GM20000 (cell line): ENCODE measurements around the gene EVA1C.
"Not testable (repeated sequence)": the region's sequence is repeated elsewhere in the genome, so short reads cannot be mapped to it uniquely, and the experiment has no call there.

Source experiments
- DNase-seq: peaks from one replicate; pipeline ENCODE4 v3.0.0; 2012; ENCODE audit warnings: low spot score
- TF ChIP-seq, protein P1 (sequence below): IDR thresholded peaks from 2 replicates; pipeline ENCODE4 v1.5.1; 2012; ENCODE audit warnings: mild to moderate bottlenecking, control low read depth; ENCODE audit errors: extremely low read depth, missing control alignments

Gene EVA1C

DNA sequence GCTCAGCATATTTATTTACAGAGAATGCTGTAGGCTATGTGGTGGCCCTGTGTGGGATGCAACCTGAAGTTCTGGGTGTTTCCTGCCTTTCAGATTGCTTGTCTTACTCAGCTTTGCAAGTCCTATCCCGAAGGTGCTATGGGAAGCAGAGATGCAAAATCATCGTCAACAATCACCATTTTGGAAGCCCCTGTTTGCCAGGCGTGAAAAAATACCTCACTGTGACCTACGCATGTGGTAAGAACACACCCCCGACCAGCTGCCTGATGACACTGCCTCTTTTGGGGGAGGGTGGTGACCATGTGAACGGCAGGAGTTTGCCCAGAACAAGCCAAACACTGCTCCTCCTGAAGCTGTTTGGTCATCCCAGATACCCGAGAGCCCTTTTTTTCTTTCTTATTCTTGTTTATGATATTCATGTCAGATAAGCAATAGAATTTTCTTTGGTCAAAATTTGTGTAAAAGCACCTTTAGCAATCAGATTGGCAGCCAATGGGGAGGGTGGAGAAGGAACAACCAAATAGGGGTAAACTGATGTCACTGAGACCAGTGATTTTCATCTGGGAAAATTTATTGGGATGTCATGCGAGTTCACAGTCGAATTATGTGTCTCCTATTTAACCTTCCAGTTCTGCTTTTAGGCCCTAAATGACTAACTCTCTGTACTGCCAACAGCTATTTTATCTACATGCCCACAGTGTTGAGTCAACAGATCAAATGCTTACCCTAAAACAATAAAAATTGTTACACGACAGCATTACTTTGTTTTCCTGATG lies 82.6 kb downstream of the EVA1C start:
- no peak for DNase-seq
- TF ChIP-seq, protein P1, sequence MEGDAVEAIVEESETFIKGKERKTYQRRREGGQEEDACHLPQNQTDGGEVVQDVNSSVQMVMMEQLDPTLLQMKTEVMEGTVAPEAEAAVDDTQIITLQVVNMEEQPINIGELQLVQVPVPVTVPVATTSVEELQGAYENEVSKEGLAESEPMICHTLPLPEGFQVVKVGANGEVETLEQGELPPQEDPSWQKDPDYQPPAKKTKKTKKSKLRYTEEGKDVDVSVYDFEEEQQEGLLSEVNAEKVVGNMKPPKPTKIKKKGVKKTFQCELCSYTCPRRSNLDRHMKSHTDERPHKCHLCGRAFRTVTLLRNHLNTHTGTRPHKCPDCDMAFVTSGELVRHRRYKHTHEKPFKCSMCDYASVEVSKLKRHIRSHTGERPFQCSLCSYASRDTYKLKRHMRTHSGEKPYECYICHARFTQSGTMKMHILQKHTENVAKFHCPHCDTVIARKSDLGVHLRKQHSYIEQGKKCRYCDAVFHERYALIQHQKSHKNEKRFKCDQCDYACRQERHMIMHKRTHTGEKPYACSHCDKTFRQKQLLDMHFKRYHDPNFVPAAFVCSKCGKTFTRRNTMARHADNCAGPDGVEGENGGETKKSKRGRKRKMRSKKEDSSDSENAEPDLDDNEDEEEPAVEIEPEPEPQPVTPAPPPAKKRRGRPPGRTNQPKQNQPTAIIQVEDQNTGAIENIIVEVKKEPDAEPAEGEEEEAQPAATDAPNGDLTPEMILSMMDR: no peak

DNA sequence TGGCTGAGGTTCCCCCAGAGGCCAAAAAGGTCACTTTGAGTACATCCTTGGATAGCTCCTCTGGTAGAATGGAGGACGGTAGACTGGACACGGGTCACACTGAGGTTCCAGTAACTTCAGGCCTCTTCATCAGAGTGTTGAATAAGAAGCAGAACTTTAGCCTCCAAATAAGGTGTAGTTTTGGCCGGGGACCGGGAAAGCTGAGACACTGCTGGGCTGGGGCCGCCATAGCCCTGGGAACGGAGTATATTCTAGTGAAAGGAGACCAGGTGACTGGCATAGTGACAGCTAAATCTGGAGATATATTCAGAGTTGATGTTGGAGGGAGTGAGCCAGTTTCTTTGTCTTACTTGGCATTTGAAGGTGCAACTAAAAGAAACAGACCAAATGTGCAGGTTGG lies 84.1 kb downstream of the EVA1C start:
- TF ChIP-seq, protein P1: no peak
- no peak for DNase-seq

DNA sequence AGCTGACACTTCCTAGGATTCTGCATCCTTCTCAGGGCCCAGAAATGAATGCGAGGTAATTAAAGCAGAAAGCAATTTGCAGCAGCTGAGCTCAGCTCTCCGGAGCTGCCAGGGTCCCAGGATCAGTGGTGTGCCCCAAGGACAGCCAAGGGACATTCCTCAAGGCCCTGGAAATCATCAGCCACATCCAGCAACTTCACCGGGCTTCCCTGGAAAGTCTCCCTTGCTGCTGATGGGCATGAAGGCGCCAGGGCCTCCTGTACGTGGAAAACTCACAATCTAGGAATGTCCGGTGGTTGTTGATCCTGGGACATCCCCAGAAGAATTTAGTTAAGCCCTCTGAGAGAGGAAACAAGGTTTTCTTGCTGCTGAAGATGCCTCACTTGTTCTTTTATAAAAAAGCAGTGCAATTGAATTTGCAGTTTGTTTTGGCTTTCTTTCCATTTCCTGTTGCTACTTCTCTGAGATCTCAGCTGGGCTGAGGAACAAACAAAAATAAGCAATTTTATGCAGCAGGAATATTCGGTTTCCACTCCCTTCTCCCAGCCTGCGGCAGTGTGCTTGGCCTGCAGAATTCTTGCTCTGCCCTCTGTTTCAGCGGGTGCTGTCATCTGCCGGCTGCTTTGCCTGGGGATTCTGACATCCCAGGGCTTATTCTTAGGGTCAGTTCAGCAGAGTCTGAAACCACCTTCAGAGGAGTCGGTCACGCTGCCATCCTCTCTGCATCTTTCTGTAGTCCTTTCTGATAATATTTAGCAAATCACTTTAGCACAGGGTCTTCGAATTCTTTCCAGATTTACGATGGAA lies 86.9 kb downstream of the EVA1C start:
- DNase-seq: no peak

DNA sequence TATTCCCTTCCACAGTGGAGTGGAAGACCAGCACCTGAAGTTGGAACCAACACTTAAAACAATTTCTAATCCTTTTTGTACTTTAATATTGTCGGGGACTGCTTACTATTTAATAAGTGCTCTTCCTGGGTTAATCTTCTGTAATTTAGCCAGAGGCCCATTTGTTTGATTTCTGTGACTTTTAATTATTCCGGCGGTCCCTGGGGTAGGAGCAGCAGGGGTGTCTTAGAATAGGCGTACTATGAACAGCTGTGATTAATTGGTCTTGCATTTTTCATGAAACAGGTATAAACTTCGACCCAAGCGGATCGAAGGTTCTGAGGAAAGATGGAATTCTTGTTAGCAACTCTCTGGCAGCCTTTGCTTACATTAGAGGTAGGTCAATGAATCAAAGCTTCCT lies 91.1 kb downstream of the EVA1C start:
- DNase-seq: not testable (repeated sequence)

More for the DNA sequence above, 86.9 kb downstream of the EVA1C start:
- TF ChIP-seq, protein P1: no peak

DNA sequence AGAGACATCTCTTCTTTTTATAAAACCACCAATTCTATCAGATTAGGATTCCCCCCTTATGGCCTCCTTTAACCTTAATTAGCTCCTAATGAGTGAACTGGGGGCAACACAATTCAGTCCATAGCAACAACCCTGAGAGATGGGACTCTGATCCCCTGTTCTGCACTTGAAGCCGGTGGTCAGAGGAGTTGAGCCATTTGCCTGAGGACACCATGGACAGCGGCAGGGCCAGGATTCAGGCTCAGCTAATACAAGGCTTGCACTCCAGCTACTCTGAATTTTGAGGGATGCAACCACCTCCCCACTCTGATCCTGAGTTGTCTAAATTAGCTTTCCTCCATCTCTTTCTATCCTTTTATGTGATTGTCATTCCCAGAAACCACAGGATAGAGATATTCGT lies 93.3 kb downstream of the EVA1C start:
- not testable (repeated sequence) for DNase-seq

DNA sequence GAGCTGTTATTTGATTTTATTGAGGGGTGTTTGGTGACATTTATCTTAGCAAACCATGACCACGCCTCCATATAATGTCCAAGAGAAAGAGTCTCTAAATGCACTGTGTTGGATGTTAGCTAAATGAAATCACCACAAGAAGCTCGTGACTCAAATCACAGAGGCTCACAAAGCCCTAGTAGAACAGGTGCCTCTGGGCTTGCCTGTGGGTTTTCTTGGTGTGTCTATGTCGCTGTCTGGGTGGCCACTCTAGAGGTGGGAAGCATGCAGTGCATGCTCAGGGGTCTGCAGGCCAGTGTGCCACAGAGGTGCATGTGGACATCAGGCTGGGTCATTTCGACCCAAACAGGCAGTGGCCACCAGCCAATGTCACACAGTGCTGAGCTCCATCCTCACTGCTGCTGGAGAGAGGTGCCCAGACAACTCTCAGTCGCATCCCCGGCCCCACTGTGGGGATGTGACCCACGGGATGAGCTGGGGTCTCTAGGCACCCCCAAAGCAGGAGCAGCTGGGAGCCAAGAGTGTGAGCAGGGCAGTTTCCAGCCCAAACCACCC lies 94.0 kb downstream of the EVA1C start:
- not testable (repeated sequence) for DNase-seq

DNA sequence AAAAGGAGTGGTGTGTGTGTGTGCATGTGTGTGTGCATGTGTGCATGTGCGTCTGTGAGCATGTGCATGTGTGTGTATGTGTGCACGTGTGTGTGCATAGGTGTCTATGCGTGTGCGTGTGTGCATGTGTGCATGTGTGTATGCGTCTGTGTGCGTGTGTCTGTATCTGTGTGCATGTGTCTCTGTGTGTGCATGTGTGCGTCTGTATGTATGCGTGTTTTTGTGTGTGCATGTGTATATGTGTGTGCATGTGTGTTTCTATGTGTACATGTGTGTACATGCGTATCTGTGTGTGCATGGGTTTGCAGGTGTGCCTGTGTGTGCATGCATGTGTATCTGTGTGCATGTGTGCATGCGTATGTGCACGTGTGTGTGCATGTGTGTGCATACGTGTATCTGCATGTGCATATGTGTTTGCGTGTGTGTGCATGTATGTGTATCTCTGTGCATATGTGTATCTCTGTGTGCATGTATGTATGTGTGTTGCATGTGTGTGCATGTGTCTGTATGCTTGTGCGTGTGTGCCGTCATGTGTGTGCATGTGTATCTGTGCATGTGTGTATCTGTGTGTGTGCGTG lies 94.9 kb downstream of the EVA1C start:
- TF ChIP-seq, protein P1: no peak
- DNase-seq: no peak

DNA sequence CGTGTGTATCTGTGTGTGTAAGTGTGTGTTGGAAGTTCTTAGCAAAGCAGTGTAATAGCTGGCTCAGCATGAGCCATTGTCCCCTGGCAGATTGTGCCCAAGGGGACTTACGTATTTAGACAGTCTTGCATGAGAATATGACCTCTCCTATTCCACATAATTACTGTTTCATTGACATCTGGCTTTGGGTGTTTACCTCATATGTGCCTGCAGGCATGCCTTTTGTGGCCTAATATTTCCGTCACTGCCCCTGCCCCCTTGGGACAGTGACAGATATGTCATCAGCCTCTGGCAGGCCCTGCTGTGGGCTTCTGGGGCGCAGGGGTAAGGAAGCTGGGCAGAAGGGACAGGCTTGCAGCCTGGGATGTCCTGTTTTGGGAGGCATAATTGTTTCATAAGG lies 95.5 kb downstream of the EVA1C start:
- DNase-seq: not testable (repeated sequence)

DNA sequence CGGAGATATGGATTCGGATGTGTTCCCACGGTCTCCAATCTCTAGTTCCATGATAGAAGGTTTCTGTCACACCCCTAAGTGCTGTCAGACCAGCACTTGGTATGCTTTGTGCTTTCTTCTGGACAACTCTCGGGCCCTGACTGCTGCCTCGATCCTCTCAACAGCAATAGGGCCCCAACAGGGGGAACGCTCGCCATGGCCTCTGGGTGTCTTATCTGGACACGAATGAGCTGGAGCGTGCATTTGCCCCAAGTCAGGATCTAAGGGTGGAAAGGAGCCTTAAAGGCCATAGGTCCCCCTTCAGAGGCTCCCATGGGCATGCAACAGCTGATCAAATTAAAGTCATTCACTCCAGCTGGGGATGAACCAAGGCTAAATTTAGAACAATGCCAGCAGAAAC lies 96.1 kb downstream of the EVA1C start:
- no peak for DNase-seq
- TF ChIP-seq, protein P1: no peak

DNA sequence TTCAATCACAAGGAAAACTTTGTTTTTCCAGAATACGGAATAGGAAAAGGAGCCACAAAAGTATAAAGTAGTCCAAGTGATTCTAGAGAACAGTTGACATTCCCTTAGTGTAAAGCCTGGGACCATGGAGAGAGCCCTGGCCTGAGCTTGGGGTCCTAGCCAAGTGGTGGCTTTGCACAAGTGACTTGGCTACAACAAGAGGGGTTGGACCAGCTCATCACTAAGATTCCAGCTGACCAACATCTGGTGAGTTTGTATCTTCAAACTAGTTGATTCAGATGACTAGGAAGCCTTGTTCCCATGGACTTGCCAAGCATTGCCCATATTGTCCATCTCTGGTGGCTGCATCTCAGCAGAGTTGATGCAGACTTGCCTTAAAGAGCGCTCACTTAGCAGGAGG lies 96.5 kb downstream of the EVA1C start:
- not testable (repeated sequence) for DNase-seq
